ENCODE results near the gene ERCC2. TPM values are rescaled to one million over a fixed set of nuclear protein-coding genes. Genes with fewer than 3 reads are reported as not detected.

ERCC2 gene
- total and polyA plus RNA-seq, 4 donors, result 3.3 to 8.7 (median 8.2) TPM

GRCh38 chr19:45307361-45307760, 63.0 kb downstream of the ERCC2 start:
- DNase-seq (ENCODE audit: low spot score), result no peak
- H3K36me3 ChIP-seq (ENCODE audit: control insufficient read depth in 4 of 4, insufficient read depth in 3 of 4, low read depth in 1 of 4, low read length in 3 of 4), result peaks cover 0 to 4% (median under 1%) of the 10 kb centered on the region in 4 donors
- peaks cover 0 to 5% (median under 1%) of the 10 kb centered on the region in 4 donors for H3K4me1 ChIP-seq (ENCODE audit: control insufficient read depth in 4 of 4, insufficient read depth in 4 of 4, low read length in 3 of 4)
- no peak overlapping the region for H3K9ac ChIP-seq (ENCODE audit: low read depth in 1 of 2, low read length in 2 of 2)
- H3K27me3 ChIP-seq (ENCODE audit: control insufficient read depth in 4 of 4, insufficient read depth in 4 of 4, low read length in 3 of 4), result no peaks in the 10 kb centered on the region
- H3K27ac ChIP-seq (ENCODE audit: low read depth in 1 of 2, low read length in 2 of 2), result no peak overlapping the region
- H3K9me3 ChIP-seq (ENCODE audit: control insufficient read depth in 4 of 4, low read length in 3 of 4), result no peaks in the 10 kb centered on the region
- WGBS, result 90% methylated on average over 19 of the region's 19 CpGs
- TF ChIP-seq MAX (IDR thresholded peaks at IDR 0.05), result no peak
- TF ChIP-seq JUND (IDR thresholded peaks at IDR 0.05), result no peak
- TF ChIP-seq ATF3 (IDR thresholded peaks at IDR 0.05), result no peak
- no peak for TF ChIP-seq EGR1 (IDR thresholded peaks at IDR 0.05; ENCODE audit: low read depth in 2 of 2)
- no peak for TF ChIP-seq HNF4G (IDR thresholded peaks at IDR 0.05)
- TF ChIP-seq GABPA (IDR thresholded peaks at IDR 0.05 in 1 of 2, conservative IDR thresholded peaks at IDR 0.05 in 1 of 2), result no peak
- TF ChIP-seq FOXA2 (IDR thresholded peaks at IDR 0.05), result no peak
- no peak for TF ChIP-seq FOXA1 (IDR thresholded peaks at IDR 0.05)
- no peak for TF ChIP-seq CTCF (IDR thresholded peaks at IDR 0.05; ENCODE audit: low read depth, low read length, missing input control)
- no peak for TF ChIP-seq REST (IDR thresholded peaks at IDR 0.05)
- TF ChIP-seq SP1 (IDR thresholded peaks at IDR 0.05), result no peak
- no peak for TF ChIP-seq HNF4A (conservative IDR thresholded peaks at IDR 0.05)
- no peak overlapping the region for H3K4me3 ChIP-seq (ENCODE audit: low read depth in 1 of 3, low read length in 3 of 3)

GRCh38 chr19:45306518-45307027, 63.8 kb downstream of the ERCC2 start:
- Histone ChIP-seq H3K9me3 (ENCODE audit: control insufficient read depth in 4 of 4, low read length in 3 of 4) (no peaks in the 10 kb centered on the region), H3K9ac (ENCODE audit: low read depth in 1 of 2, low read length in 2 of 2) (no peak overlapping the region), H3K36me3 (ENCODE audit: control insufficient read depth in 4 of 4, insufficient read depth in 3 of 4, low read depth in 1 of 4, low read length in 3 of 4) (peaks cover 0 to 9% (median 3%) of the 10 kb centered on the region in 4 donors), H3K27ac (ENCODE audit: low read depth in 1 of 2, low read length in 2 of 2) (peak overlapping the region in 1 of 2 donors; percentile 33), H3K4me3 (ENCODE audit: low read depth in 1 of 3, low read length in 3 of 3) (no peak overlapping the region), H3K4me1 (ENCODE audit: control insufficient read depth in 4 of 4, insufficient read depth in 4 of 4, low read length in 3 of 4) (peaks cover 0 to 5% (median under 1%) of the 10 kb centered on the region in 4 donors), H3K27me3 (ENCODE audit: control insufficient read depth in 4 of 4, insufficient read depth in 4 of 4, low read length in 3 of 4) (no peaks in the 10 kb centered on the region)
- no peak for DNase-seq (ENCODE audit: low spot score)
- 74% methylated on average over 18 of the region's 18 CpGs for WGBS
- no peak for TF ChIP-seq JUND (IDR thresholded peaks at IDR 0.05)
- TF ChIP-seq GABPA (IDR thresholded peaks at IDR 0.05 in 1 of 2, conservative IDR thresholded peaks at IDR 0.05 in 1 of 2), result no peak
- TF ChIP-seq NR2F2 (IDR thresholded peaks at IDR 0.05), result no peak
- no peak for TF ChIP-seq FOXA2 (IDR thresholded peaks at IDR 0.05)
- no peak for TF ChIP-seq YY1 (IDR thresholded peaks at IDR 0.05)
- no peak for TF ChIP-seq TAF1 (conservative IDR thresholded peaks at IDR 0.05)
- TF ChIP-seq SP1 (IDR thresholded peaks at IDR 0.05), result no peak
- no peak for TF ChIP-seq RXRA (IDR thresholded peaks at IDR 0.05)
- no peak for TF ChIP-seq REST (IDR thresholded peaks at IDR 0.05)
- TF ChIP-seq ATF3 (IDR thresholded peaks at IDR 0.05), result no peak
- no peak for TF ChIP-seq HNF4A (conservative IDR thresholded peaks at IDR 0.05)
- no peak for TF ChIP-seq ZBTB33 (IDR thresholded peaks at IDR 0.05)
- TF ChIP-seq HNF4G (IDR thresholded peaks at IDR 0.05), result no peak
- TF ChIP-seq MAX (IDR thresholded peaks at IDR 0.05), result no peak
- TF ChIP-seq EGR1 (IDR thresholded peaks at IDR 0.05; ENCODE audit: low read depth in 2 of 2), result no peak
- TF ChIP-seq RAD21 (IDR thresholded peaks at IDR 0.05), result no peak
- no peak for TF ChIP-seq FOXA1 (IDR thresholded peaks at IDR 0.05)

Data from liver (tissue), 9 donors.